Astrocyte (in vitro differentiated cells and primary cell): ENCODE results near the gene MEN1. TPM values are rescaled to one million over a fixed set of nuclear protein-coding genes. Genes with fewer than 3 reads are reported as not detected.

ENCODE experiments used
- DNase-seq: peaks from one replicate; pipeline ENCODE4 v3.0.0-alpha.2; 2010; ENCODE audit warnings: low read depth
- FAIRE-seq: peaks from 2 replicates; lab custom pipeline; 2011; peaks lifted over from hg19 to GRCh38; lab: Jason Lieb, UNC
- H2AFZ ChIP-seq: 2 replicates; pipeline ENCODE4 v1.6.0; 2012; ENCODE audit warnings: low read depth, low read length, inconsistent platforms
- H3K27ac ChIP-seq: 2 replicates; pipeline ENCODE4 v1.5.1; 2011; ENCODE audit warnings: low read depth, low read length, inconsistent platforms
- H3K27me3 ChIP-seq: 2 replicates; pipeline ENCODE4 v1.6.0; 2011; ENCODE audit warnings: low read length, inconsistent platforms; ENCODE audit not compliant: insufficient read depth
- H3K36me3 ChIP-seq: 2 replicates; pipeline ENCODE4 v1.5.1; 2011; ENCODE audit warnings: low read length, inconsistent platforms; ENCODE audit not compliant: insufficient read depth
- H3K4me1 ChIP-seq: 2 replicates; pipeline ENCODE4 v1.5.1; 2011; ENCODE audit warnings: low read length, inconsistent platforms; ENCODE audit not compliant: insufficient read depth
- H3K4me2 ChIP-seq: 2 replicates; pipeline ENCODE4 v1.6.0; 2012; ENCODE audit warnings: low read length, inconsistent platforms
- H3K4me3 ChIP-seq: 2 replicates; pipeline ENCODE4 v1.5.1; 2011; ENCODE audit warnings: low read depth, mild to moderate bottlenecking, low read length, inconsistent platforms; ENCODE audit not compliant: insufficient read depth
- H3K79me2 ChIP-seq: 2 replicates; pipeline ENCODE4 v1.6.0; 2012; ENCODE audit warnings: mild to moderate bottlenecking, low read length, inconsistent platforms; ENCODE audit not compliant: insufficient read depth
- H3K9ac ChIP-seq: 2 replicates; pipeline ENCODE4 v1.6.0; 2012; ENCODE audit warnings: mild to moderate bottlenecking, low read length, inconsistent platforms
- H3K9me3 ChIP-seq: 2 replicates; pipeline ENCODE4 v1.5.1; 2012; ENCODE audit warnings: low read depth, mild to moderate bottlenecking, low read length, inconsistent platforms; ENCODE audit not compliant: insufficient read depth
- H4K20me1 ChIP-seq: 2 replicates; pipeline ENCODE4 v1.6.0; 2012; ENCODE audit warnings: low read length, inconsistent platforms; ENCODE audit not compliant: insufficient read depth
- H3K27ac Mint-ChIP-seq: one replicate; pipeline ENCODE4 v1.8.0; 2021; ENCODE audit warnings: mild to moderate bottlenecking, mixed read lengths; ENCODE audit not compliant: unreplicated experiment
- H3K27me3 Mint-ChIP-seq: one replicate; pipeline ENCODE4 v1.8.0; 2021; ENCODE audit warnings: low read depth, mixed read lengths; ENCODE audit not compliant: unreplicated experiment
- H3K36me3 Mint-ChIP-seq: one replicate; pipeline ENCODE4 v1.8.0; 2021; ENCODE audit warnings: low read depth, mixed read lengths; ENCODE audit not compliant: unreplicated experiment
- H3K4me1 Mint-ChIP-seq: one replicate; pipeline ENCODE4 v1.8.0; 2021; ENCODE audit warnings: low read depth, mixed read lengths; ENCODE audit not compliant: unreplicated experiment
- H3K4me3 Mint-ChIP-seq: one replicate; pipeline ENCODE4 v1.8.0; 2021; ENCODE audit warnings: mild to moderate bottlenecking, moderate library complexity, mixed read lengths; ENCODE audit not compliant: unreplicated experiment
- H3K9me3 Mint-ChIP-seq: one replicate; pipeline ENCODE4 v1.8.0; 2021; ENCODE audit warnings: mild to moderate bottlenecking, mixed read lengths; ENCODE audit not compliant: unreplicated experiment
- EZH2 ChIP-seq: IDR thresholded peaks from 2 replicates; pipeline ENCODE4 v1.6.1; 2012; ENCODE audit warnings: mild to moderate bottlenecking, low read length, inconsistent platforms; ENCODE audit not compliant: insufficient read depth
- total RNA-seq: library from RNA; stranded (reverse); gene quantifications from 2 replicates; pipeline ENCODE4 v1.2.1, GENCODE V29; 2021
- TF ChIP-seq, protein P1 (sequence below): IDR thresholded peaks from 2 replicates; pipeline ENCODE4 v1.5.1; 2011; ENCODE audit warnings: low read depth, mild to moderate bottlenecking, inconsistent platforms, low read length, moderate library complexity; ENCODE audit not compliant: insufficient read depth

MEN1 gene
- total RNA-seq, 1 donor from 2014 or later, result 26.0 TPM

DNA sequence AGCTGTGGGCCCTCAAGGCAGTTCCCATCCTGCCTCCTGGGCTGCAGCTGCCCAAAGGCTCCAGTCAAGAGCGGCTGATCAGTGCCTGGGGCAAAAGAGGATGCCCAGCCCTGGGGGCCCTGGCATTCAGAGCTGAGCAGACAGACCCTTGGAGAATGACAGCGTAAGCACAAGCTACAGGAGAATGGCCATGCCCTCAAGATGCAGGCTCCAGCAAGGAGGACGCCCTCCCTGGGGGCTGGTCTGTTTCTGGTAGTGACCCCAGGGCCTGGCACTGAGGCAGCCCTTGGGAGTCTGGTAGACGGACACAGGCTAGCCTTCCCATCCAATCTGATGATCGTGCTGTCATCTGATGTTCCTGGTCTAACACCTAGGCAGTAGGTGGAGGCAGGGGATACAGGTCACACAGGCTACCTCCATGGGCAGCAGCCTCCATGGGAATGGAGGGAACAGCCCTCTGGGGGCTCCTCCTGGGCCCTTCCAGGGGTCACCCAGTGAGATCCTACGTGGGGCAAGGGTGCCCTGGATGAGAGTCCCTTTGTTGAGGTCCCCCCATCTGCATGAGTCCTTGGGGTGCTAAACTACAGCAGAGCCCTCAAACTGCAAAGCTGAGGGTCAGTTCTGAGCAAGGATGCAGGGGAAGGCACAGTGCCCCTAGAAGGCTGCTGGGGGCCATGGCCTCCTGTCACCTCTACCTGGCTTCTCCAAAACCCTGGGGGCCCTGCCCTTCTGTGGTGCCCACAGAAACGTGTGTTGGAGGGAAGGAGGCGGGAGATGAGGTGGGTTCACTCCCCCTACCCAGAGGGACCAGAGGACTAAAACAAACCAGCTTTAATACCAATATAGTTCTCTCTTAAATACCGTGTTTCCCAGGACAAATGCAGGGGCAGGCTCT, 21.8 kb downstream of the MEN1 start:
- H3K36me3 Mint-ChIP-seq, result peaks cover 8% of the 10 kb centered on the region
- Histone ChIP-seq H2AFZ (no peak overlapping the region), H3K9me3 (no peaks in the 10 kb centered on the region), H3K4me3 (no peak overlapping the region), H3K27me3 (no peaks in the 10 kb centered on the region), H3K4me1 (no peaks in the 10 kb centered on the region), H3K27ac (no peak overlapping the region), H3K9ac (no peak overlapping the region), H4K20me1 (no peaks in the 10 kb centered on the region), H3K4me2 (no peak overlapping the region), H3K36me3 (no peaks in the 10 kb centered on the region), H3K79me2 (no peaks in the 10 kb centered on the region)
- H3K27me3 Mint-ChIP-seq, result no peaks in the 10 kb centered on the region
- H3K9me3 Mint-ChIP-seq, result no peaks in the 10 kb centered on the region
- DNase-seq (no peak), FAIRE-seq (no peak)
- H3K27ac Mint-ChIP-seq, result no peak overlapping the region
- H3K4me3 Mint-ChIP-seq, result no peak overlapping the region
- H3K4me1 Mint-ChIP-seq, result no peaks in the 10 kb centered on the region
- TF ChIP-seq, protein P1, sequence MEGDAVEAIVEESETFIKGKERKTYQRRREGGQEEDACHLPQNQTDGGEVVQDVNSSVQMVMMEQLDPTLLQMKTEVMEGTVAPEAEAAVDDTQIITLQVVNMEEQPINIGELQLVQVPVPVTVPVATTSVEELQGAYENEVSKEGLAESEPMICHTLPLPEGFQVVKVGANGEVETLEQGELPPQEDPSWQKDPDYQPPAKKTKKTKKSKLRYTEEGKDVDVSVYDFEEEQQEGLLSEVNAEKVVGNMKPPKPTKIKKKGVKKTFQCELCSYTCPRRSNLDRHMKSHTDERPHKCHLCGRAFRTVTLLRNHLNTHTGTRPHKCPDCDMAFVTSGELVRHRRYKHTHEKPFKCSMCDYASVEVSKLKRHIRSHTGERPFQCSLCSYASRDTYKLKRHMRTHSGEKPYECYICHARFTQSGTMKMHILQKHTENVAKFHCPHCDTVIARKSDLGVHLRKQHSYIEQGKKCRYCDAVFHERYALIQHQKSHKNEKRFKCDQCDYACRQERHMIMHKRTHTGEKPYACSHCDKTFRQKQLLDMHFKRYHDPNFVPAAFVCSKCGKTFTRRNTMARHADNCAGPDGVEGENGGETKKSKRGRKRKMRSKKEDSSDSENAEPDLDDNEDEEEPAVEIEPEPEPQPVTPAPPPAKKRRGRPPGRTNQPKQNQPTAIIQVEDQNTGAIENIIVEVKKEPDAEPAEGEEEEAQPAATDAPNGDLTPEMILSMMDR, result no peak
- TF ChIP-seq EZH2, result no peak

DNA sequence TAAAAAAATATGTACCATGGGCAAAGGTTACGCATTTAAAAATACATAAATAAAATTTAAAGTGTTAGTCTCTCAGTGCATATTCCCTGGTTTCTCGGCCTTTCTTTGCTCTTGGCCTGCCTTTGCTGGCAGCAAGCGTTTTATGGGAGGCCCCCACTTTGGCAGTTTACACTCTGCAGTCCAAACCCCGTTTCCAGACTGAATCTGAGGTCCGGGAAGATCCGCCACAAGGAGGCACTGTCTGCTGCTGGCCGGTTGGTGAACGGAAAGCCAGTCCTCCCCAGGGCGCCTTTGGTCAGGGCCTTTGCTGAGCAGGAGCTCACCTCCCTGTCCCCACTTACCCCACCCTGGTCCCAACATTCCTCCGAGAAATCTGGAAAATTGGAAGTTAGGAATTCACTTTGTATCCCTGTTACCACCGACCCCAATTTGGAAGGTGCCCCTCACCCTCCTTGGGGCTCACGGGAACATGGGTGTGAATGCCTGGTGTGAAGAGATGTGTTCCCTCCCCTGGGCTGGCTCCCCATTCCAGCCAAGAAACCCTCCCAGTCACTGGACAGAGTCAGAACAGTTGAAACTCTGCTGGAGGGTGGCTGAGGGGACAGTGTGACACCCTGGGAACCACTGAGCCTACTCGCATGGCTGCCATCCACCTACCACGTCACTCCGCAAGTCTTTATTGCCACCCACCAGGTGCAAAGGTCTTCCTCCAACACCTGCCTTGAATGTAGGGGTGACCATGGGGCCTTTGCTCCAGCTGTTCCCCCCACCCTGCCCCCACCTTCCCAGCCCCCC, 22.6 kb downstream of the MEN1 start:
- Histone ChIP-seq H3K4me2 (no peak overlapping the region), H3K4me1 (no peaks in the 10 kb centered on the region), H2AFZ (no peak overlapping the region), H3K36me3 (no peaks in the 10 kb centered on the region), H3K79me2 (no peaks in the 10 kb centered on the region), H3K27ac (no peak overlapping the region), H3K9ac (no peak overlapping the region), H3K27me3 (no peaks in the 10 kb centered on the region), H4K20me1 (no peaks in the 10 kb centered on the region), H3K4me3 (no peak overlapping the region), H3K9me3 (no peaks in the 10 kb centered on the region)
- no peak overlapping the region for H3K4me3 Mint-ChIP-seq
- H3K36me3 Mint-ChIP-seq, result peaks cover 8% of the 10 kb centered on the region
- H3K4me1 Mint-ChIP-seq, result no peaks in the 10 kb centered on the region
- no peaks in the 10 kb centered on the region for H3K9me3 Mint-ChIP-seq
- H3K27me3 Mint-ChIP-seq, result no peaks in the 10 kb centered on the region
- DNase-seq (no peak), FAIRE-seq (no peak)
- H3K27ac Mint-ChIP-seq, result no peak overlapping the region
- no peak for TF ChIP-seq EZH2
- TF ChIP-seq, protein P1, result peak; percentile 67
